Loucy (cell line): ENCODE results near the gene CD37.
A peak's percentile ranks its signal among the peaks of the same experiment; 100 is the strongest.

ENCODE experiments used
- H2AFZ ChIP-seq: fragments of 200-600 bp; sonication (generic); 2 replicates; pipeline ENCODE4 v1.6.0; 2016; ENCODE audit warnings: antibody characterized with exemption, mild to moderate bottlenecking, low read length, moderate library complexity
- H3F3A ChIP-seq: fragments of 200-600 bp; 2 replicates; pipeline ENCODE4 v1.6.0; 2016; ENCODE audit warnings: antibody characterized with exemption, low read depth, mild to moderate bottlenecking
- H3K27me3 ChIP-seq: fragments of 200-600 bp; sonication (generic); 2 replicates; pipeline ENCODE4 v1.6.1; 2014; ENCODE audit warnings: low read length, mild to moderate bottlenecking; ENCODE audit not compliant: insufficient read depth, poor library complexity, severe bottlenecking
- H3K36me3 ChIP-seq: fragments of 200-600 bp; sonication (generic); 2 replicates; pipeline ENCODE4 v1.6.1; 2016; ENCODE audit warnings: low read length; ENCODE audit not compliant: insufficient read depth
- H3K4me1 ChIP-seq: fragments of 200-600 bp; sonication (generic); 2 replicates; pipeline ENCODE4 v1.5.1; 2014; ENCODE audit warnings: low read length, mild to moderate bottlenecking; ENCODE audit not compliant: insufficient read depth, poor library complexity, severe bottlenecking
- H3K4me2 ChIP-seq: fragments of 200-600 bp; sonication (generic); 2 replicates; pipeline ENCODE4 v1.6.0; 2014; ENCODE audit warnings: antibody characterized with exemption, low read length, low read depth, mild to moderate bottlenecking; ENCODE audit not compliant: poor library complexity, severe bottlenecking
- H3K4me3 ChIP-seq: fragments of 200-600 bp; sonication (generic); 2 replicates; pipeline ENCODE4 v1.5.1; 2014; ENCODE audit warnings: low read length, mild to moderate bottlenecking, mixed read lengths; ENCODE audit not compliant: poor library complexity, severe bottlenecking
- H3K79me2 ChIP-seq: fragments of 200-600 bp; sonication (generic); 2 replicates; pipeline ENCODE4 v1.6.1; 2014; ENCODE audit warnings: low read length; ENCODE audit not compliant: insufficient read depth
- H3K9ac ChIP-seq: fragments of 200-600 bp; sonication (generic); 2 replicates; pipeline ENCODE4 v1.6.0; 2014; ENCODE audit warnings: mild to moderate bottlenecking, low read depth, low read length, moderate library complexity; ENCODE audit not compliant: poor library complexity, severe bottlenecking
- H3K9me2 ChIP-seq: fragments of 200-600 bp; sonication (generic); replicated peaks from 2 replicates; pipeline ENCODE4 v1.6.1; 2016; ENCODE audit warnings: low read depth, low read length, mixed read lengths
- H3K9me3 ChIP-seq: fragments of 200-600 bp; sonication (generic); 2 replicates; pipeline ENCODE4 v1.6.1; 2014; ENCODE audit warnings: mild to moderate bottlenecking, antibody characterized with exemption, low read length, low read depth; ENCODE audit not compliant: insufficient read depth
- H4K20me1 ChIP-seq: fragments of 200-600 bp; sonication (generic); 2 replicates; pipeline ENCODE4 v1.6.0; 2014; ENCODE audit warnings: antibody characterized with exemption, low read length, mild to moderate bottlenecking; ENCODE audit not compliant: insufficient read depth, poor library complexity, severe bottlenecking
- CTCF ChIP-seq: fragments of 200-600 bp; sonication (generic); conservative IDR thresholded peaks from 2 replicates; pipeline ENCODE4 v1.5.1; 2014; ENCODE audit warnings: mild to moderate bottlenecking, antibody characterized with exemption, low read length
- EZH2phosphoT487 ChIP-seq: fragments of 200-600 bp; IDR thresholded peaks from 2 replicates; pipeline ENCODE4 v1.6.1; 2018; ENCODE audit warnings: antibody characterized with exemption, mild to moderate bottlenecking, moderate library complexity, borderline replicate concordance

The CD37 gene

GRCh38 chr19:49333811-49334288 lies 1.4 kb upstream of the CD37 start:
- H2AFZ ChIP-seq = no peak overlapping the region
- H3K4me2 ChIP-seq = peak overlapping the region; percentile 85
- H3K4me3 ChIP-seq = peak overlapping the region; percentile 84
- H3K79me2 ChIP-seq = peaks cover 16% of the 10 kb centered on the region; the same call in 1 of the 2 replicates
- no peak for TF ChIP-seq CTCF
- no peak for TF ChIP-seq EZH2phosphoT487
- peak overlapping the region; percentile 84 for H3K9ac ChIP-seq
- no peaks in the 10 kb centered on the region for H3K9me2 ChIP-seq
- no peaks in the 10 kb centered on the region for H3F3A ChIP-seq
- H3K4me1 ChIP-seq = peaks cover 37% of the 10 kb centered on the region
- no peaks in the 10 kb centered on the region for H3K27me3 ChIP-seq
- H3K9me3 ChIP-seq = no peaks in the 10 kb centered on the region
- no peaks in the 10 kb centered on the region for H3K36me3 ChIP-seq
- no peaks in the 10 kb centered on the region for H4K20me1 ChIP-seq

GRCh38 chr19:49335784-49336481 lies 727 bp downstream of the CD37 start:
- TF ChIP-seq CTCF = no peak
- no peak for TF ChIP-seq EZH2phosphoT487
- Histone ChIP-seq H3K9me3 (no peaks in the 10 kb centered on the region), H3K79me2 (peaks cover 16% of the 10 kb centered on the region; the same call in 1 of the 2 replicates), H4K20me1 (no peaks in the 10 kb centered on the region), H3K4me2 (peak overlapping the region; percentile 85), H3K4me3 (peak overlapping the region; percentile 84), H3K9ac (peak overlapping the region; percentile 84), H2AFZ (peak overlapping the region; percentile 82; the same call in 1 of the 2 replicates), H3K9me2 (no peaks in the 10 kb centered on the region), H3K36me3 (no peaks in the 10 kb centered on the region), H3K4me1 (peaks cover 44% of the 10 kb centered on the region), H3K27me3 (no peaks in the 10 kb centered on the region), H3F3A (0 out of 2 replicates have a peak, but pooled peaks cover 5% of the 10 kb centered on the region)

DNA sequence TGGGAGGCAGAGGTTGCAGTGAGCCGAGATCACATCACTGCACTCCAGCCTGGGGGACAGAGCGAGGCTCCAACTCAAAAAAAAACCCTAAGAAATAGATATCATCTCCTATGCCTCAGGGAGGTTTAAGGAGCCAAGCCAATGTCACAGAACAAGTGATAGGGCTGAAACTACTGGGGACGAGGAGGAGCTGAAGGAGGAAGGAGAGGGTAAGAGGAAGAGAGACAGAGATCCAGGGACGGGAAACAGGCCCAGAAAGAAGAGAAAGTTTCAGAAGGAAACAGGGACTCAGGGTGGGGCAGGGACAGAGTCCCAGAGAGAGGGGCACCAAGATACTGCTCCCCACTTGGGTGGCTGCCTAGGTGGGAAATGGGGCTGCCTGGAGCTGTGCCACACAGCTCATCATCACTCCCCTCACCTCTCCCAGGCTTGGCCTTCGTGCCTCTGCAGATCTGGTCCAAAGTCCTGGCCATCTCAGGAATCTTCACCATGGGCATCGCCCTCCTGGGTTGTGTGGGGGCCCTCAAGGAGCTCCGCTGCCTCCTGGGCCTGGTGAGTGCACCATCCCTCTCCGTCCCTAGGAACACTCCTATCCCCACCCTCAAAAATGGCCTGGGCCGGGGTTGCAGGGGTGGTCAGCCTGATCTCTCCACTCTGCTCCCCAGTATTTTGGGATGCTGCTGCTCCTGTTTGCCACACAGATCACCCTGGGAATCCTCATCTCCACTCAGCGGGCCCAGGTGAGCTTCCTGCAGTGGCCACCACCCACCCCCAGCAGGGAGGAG lies 1.5 kb downstream of the CD37 start:
- Histone ChIP-seq H3K9me2 (no peaks in the 10 kb centered on the region), H3K4me3 (peak overlapping the region; percentile 84), H3K4me2 (peak overlapping the region; percentile 85), H3K9me3 (no peaks in the 10 kb centered on the region), H3K27me3 (no peaks in the 10 kb centered on the region), H3K4me1 (peaks cover 41% of the 10 kb centered on the region), H3K79me2 (peaks cover 16% of the 10 kb centered on the region; the same call in 1 of the 2 replicates), H2AFZ (no peak overlapping the region), H4K20me1 (no peaks in the 10 kb centered on the region), H3K36me3 (no peaks in the 10 kb centered on the region), H3F3A (0 out of 2 replicates have a peak, but pooled peaks cover 5% of the 10 kb centered on the region), H3K9ac (peak overlapping the region; percentile 84)
- no peak for TF ChIP-seq CTCF
- no peak for TF ChIP-seq EZH2phosphoT487
